Measurements from ENCODE around the gene SHFL.

SHFL gene

GRCh38 chr19:10134040-10134439 lies 47.9 kb downstream of the SHFL start:
- no peak for DNase-seq (ENCODE audit: low spot score)

GRCh38 chr19:10135551-10136334 lies 49.6 kb downstream of the SHFL start:
- no peak for DNase-seq (ENCODE audit: low spot score)

GRCh38 chr19:10136936-10137335 lies 50.8 kb downstream of the SHFL start:
- no peak for DNase-seq (ENCODE audit: low spot score)

- no peak for DNase-seq (ENCODE audit: low spot score)
Measured at GRCh38 chr19:10137751-10138682, 51.9 kb downstream of the SHFL start.

GRCh38 chr19:10138879-10139795 lies 53.0 kb downstream of the SHFL start:
- DNase-seq (ENCODE audit: low spot score): no peak

GRCh38 chr19:10139952-10140351 lies 53.8 kb downstream of the SHFL start:
- DNase-seq (ENCODE audit: low spot score): no peak

- DNase-seq (ENCODE audit: low spot score): no peak
Measured at GRCh38 chr19:10141479-10141878, 55.4 kb downstream of the SHFL start.

- no peak for DNase-seq (ENCODE audit: low spot score)
Measured at GRCh38 chr19:10141973-10142372, 55.9 kb downstream of the SHFL start.

Measured in AG20443 (cell line).